Mesothelial cell of epicardium (in vitro differentiated cells): Measurements from ENCODE around the gene LBX2. TPM values are rescaled to one million over a fixed set of nuclear protein-coding genes. Genes with fewer than 3 reads are reported as not detected.

Experiments
- DNase-seq, 2 experiments: peaks; one replicate each; pipeline ENCODE4 v3.0.0; 2021; ENCODE audit warnings: low spot score in 2 of 2; ENCODE audit not compliant: unreplicated experiment in 2 of 2
- H3K27ac Mint-ChIP-seq: 2 replicates; pipeline ENCODE4 v1.8.0; 2021; ENCODE audit warnings: mixed read lengths
- H3K27me3 Mint-ChIP-seq: 2 replicates; pipeline ENCODE4 v1.8.0; 2021; ENCODE audit warnings: low read depth, mixed read lengths
- H3K36me3 Mint-ChIP-seq: 2 replicates; pipeline ENCODE4 v1.8.0; 2021; ENCODE audit warnings: mixed read lengths
- H3K4me1 Mint-ChIP-seq: 2 replicates; pipeline ENCODE4 v1.8.0; 2021; ENCODE audit warnings: mixed read lengths
- H3K4me3 Mint-ChIP-seq: 2 replicates; pipeline ENCODE4 v1.8.0; 2021; ENCODE audit warnings: mild to moderate bottlenecking, moderate library complexity, mixed read lengths
- H3K9me3 Mint-ChIP-seq: 2 replicates; pipeline ENCODE4 v1.8.0; 2021; ENCODE audit warnings: mixed read lengths
- CTCF ChIP-seq: fragments of 200-600 bp; sonication (generic); IDR thresholded peaks from one replicate; pipeline ENCODE4 v1.5.0; 2021; ENCODE audit warnings: antibody characterized with exemption; ENCODE audit not compliant: unreplicated experiment
- total RNA-seq: library from RNA; stranded (reverse); gene quantifications from 3 replicates; pipeline ENCODE4 v1.2.1, GENCODE V29; 2021

The LBX2 gene
- total RNA-seq, 1 donor from 2014 or later = 1.1 TPM

- Mint-ChIP-seq H3K4me3 (peak overlapping the region; percentile 75), H3K4me1 (peaks cover 29% of the 10 kb centered on the region), H3K27me3 (peaks cover 63% of the 10 kb centered on the region), H3K9me3 (no peaks in the 10 kb centered on the region), H3K36me3 (peaks cover 12% of the 10 kb centered on the region), H3K27ac (no peak overlapping the region)
- no peak for DNase-seq
- no peak for TF ChIP-seq CTCF
These were observed 2.2 kb downstream of the LBX2 start for GRCh38 chr2:74496997-74497776.

GRCh38 chr2:74495440-74495839 lies 4.0 kb downstream of the LBX2 start:
- H3K9me3 Mint-ChIP-seq = no peaks in the 10 kb centered on the region
- peaks cover 45% of the 10 kb centered on the region for H3K27me3 Mint-ChIP-seq
- DNase-seq = no peak
- peaks cover 21% of the 10 kb centered on the region for H3K36me3 Mint-ChIP-seq
- TF ChIP-seq CTCF = no peak
- H3K4me1 Mint-ChIP-seq = peaks cover 21% of the 10 kb centered on the region
- no peak overlapping the region for H3K27ac Mint-ChIP-seq
- no peak overlapping the region for H3K4me3 Mint-ChIP-seq

- no peak overlapping the region for H3K27ac Mint-ChIP-seq
These were observed 5.9 kb downstream of the LBX2 start for GRCh38 chr2:74493546-74493945.

GRCh38 chr2:74491648-74492544 lies 7.5 kb downstream of the LBX2 start:
- TF ChIP-seq CTCF = no peak
- Mint-ChIP-seq H3K27ac (no peak overlapping the region), H3K4me3 (no peak overlapping the region), H3K27me3 (peaks cover 11% of the 10 kb centered on the region), H3K9me3 (no peaks in the 10 kb centered on the region), H3K4me1 (no peaks in the 10 kb centered on the region), H3K36me3 (peaks cover 27% of the 10 kb centered on the region)
- no peak for DNase-seq

More at GRCh38 chr2:74493546-74493945, 5.9 kb downstream of the LBX2 start:
- no peak for TF ChIP-seq CTCF
- Mint-ChIP-seq H3K4me3 (no peak overlapping the region), H3K4me1 (peaks cover 10% of the 10 kb centered on the region), H3K27me3 (peaks cover 27% of the 10 kb centered on the region), H3K36me3 (peaks cover 27% of the 10 kb centered on the region), H3K9me3 (no peaks in the 10 kb centered on the region)
- DNase-seq = no peak

GRCh38 chr2:74489906-74490305 lies 9.5 kb downstream of the LBX2 start:
- Mint-ChIP-seq H3K4me3 (no peak overlapping the region), H3K4me1 (no peaks in the 10 kb centered on the region), H3K36me3 (peaks cover 30% of the 10 kb centered on the region), H3K27ac (no peak overlapping the region), H3K9me3 (no peaks in the 10 kb centered on the region), H3K27me3 (no peaks in the 10 kb centered on the region)
- DNase-seq = no peak
- TF ChIP-seq CTCF = no peak
